HT1080 (cell line): ENCODE data around the gene DEPDC5. TPM values are rescaled to one million over a fixed set of nuclear protein-coding genes. Genes with fewer than 3 reads are reported as not detected.
"Not testable (repeated sequence)": the region's sequence is repeated elsewhere in the genome, so short reads cannot be mapped to it uniquely, and the experiment has no call there.

ENCODE experiments used
- DNase-seq: peaks from one replicate; pipeline ENCODE4 v3.0.0-alpha.2; 2015; ENCODE audit warnings: low read depth
- total RNA-seq: library from RNA; depleted of rRNA; stranded (reverse); fragments of >200 nt; shearing (Covaris generic); gene quantifications from 2 replicates; pipeline ENCODE4 v1.2.3, GENCODE V29; 2014

DEPDC5 gene
- total RNA-seq, 1 experiment from 2014 or later: 8.7 TPM

GRCh38 chr22:31748490-31748889, 5.3 kb upstream of the DEPDC5 start:
- peak; percentile 24 for DNase-seq

- peak; percentile 93 for DNase-seq
These were observed 4.0 kb upstream of the DEPDC5 start, which contains the start of gene PRR14L for GRCh38 chr22:31749636-31750364. Gene PRR14L (minus strand): TSS chr22:31750132. CDS start chr22:31738860, 11,272 bp downstream.

GRCh38 chr22:31750365-31751284, 3.2 kb upstream of the DEPDC5 start:
- DNase-seq: no peak

- no peak for DNase-seq
These were observed 1.5 kb upstream of the DEPDC5 start for GRCh38 chr22:31752096-31752847.

- no peak for DNase-seq
These were observed 700 bp upstream of the DEPDC5 start for GRCh38 chr22:31753005-31753633.

GRCh38 chr22:31754813-31755212, 994 bp downstream of the DEPDC5 start:
- DNase-seq: no peak

GRCh38 chr22:31757265-31757664, 3.4 kb downstream of the DEPDC5 start:
- DNase-seq: no peak

GRCh38 chr22:31758860-31759259, 5.0 kb downstream of the DEPDC5 start:
- DNase-seq: not testable (repeated sequence)

GRCh38 chr22:31764785-31765184, 11.0 kb downstream of the DEPDC5 start:
- DNase-seq: no peak

- DNase-seq: no peak
These were observed 14.7 kb downstream of the DEPDC5 start for GRCh38 chr22:31768422-31769059.

- DNase-seq: no peak
These were observed 19.6 kb downstream of the DEPDC5 start for GRCh38 chr22:31773416-31773815.

GRCh38 chr22:31776231-31776630, 22.4 kb downstream of the DEPDC5 start:
- no peak for DNase-seq

- DNase-seq: no peak
These were observed 36.0 kb downstream of the DEPDC5 start for GRCh38 chr22:31789803-31790202.

- DNase-seq: no peak
These were observed 36.4 kb downstream of the DEPDC5 start for GRCh38 chr22:31790240-31790639.

- not testable (repeated sequence) for DNase-seq
These were observed 45.5 kb downstream of the DEPDC5 start for GRCh38 chr22:31799358-31799757.

- peak; percentile 53 for DNase-seq
These were observed 46.2 kb downstream of the DEPDC5 start for GRCh38 chr22:31800065-31800464.

GRCh38 chr22:31800861-31801260, 47.0 kb downstream of the DEPDC5 start:
- DNase-seq: not testable (repeated sequence)

- no peak for DNase-seq
These were observed 48.8 kb downstream of the DEPDC5 start for GRCh38 chr22:31802575-31802974.

- DNase-seq: no peak
These were observed 52.9 kb downstream of the DEPDC5 start for GRCh38 chr22:31806751-31807150.

GRCh38 chr22:31812977-31813605, 59.3 kb downstream of the DEPDC5 start:
- DNase-seq: no peak
